Measurements from ENCODE around the gene EXOC3.
A peak's percentile ranks its signal among the peaks of the same experiment; 100 is the strongest.

EXOC3 gene

DNA sequence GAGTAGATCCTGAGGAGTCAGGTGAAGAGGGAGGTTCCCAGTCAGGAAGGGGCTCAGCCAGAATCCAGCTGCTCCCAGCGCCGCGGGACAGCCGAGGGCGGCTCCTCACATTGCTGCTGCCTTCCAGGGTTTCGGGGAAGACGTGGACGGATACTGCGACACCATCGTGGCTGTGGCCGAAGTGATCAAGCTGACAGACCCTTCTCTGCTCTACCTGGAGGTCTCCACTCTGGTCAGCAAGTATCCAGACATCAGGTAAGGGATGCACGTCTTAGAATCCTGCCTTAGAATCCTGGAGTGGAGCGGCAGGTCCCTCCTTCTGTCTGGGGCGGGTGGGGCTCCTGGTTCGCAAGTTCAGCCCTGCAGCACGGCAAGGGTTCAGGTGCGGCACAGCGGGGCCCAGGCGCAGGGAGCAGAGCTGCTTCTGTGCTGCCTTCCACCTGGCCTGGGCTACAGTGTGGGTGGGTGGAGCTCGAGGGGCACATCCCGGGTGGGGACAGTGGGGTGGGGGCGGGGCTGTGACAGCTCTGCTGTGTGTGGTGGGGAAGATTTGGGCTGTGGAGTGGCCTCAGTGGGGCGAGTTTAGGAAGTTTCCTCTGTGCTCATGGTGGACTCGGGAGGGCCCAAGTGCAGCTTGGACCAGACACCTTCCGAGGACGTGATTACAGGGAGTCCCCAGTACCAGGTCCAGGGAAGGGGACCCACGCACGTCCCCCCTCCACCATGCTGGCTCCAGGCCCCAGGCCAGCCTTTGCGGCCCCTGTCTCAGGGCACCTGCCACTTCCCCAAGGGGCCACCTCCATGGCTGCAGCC is 22.8 kb downstream of the EXOC3 start:
- TF ChIP-seq, protein P1, sequence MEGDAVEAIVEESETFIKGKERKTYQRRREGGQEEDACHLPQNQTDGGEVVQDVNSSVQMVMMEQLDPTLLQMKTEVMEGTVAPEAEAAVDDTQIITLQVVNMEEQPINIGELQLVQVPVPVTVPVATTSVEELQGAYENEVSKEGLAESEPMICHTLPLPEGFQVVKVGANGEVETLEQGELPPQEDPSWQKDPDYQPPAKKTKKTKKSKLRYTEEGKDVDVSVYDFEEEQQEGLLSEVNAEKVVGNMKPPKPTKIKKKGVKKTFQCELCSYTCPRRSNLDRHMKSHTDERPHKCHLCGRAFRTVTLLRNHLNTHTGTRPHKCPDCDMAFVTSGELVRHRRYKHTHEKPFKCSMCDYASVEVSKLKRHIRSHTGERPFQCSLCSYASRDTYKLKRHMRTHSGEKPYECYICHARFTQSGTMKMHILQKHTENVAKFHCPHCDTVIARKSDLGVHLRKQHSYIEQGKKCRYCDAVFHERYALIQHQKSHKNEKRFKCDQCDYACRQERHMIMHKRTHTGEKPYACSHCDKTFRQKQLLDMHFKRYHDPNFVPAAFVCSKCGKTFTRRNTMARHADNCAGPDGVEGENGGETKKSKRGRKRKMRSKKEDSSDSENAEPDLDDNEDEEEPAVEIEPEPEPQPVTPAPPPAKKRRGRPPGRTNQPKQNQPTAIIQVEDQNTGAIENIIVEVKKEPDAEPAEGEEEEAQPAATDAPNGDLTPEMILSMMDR (IDR thresholded peaks at IDR 0.05; ENCODE audit: control insufficient read depth, extremely low read depth, insufficient read depth) = no peak
- H3K4me3 ChIP-seq (ENCODE audit: low read depth, low read length) = no peak overlapping the region
- no peak for DNase-seq (ENCODE audit: low read depth)

DNA sequence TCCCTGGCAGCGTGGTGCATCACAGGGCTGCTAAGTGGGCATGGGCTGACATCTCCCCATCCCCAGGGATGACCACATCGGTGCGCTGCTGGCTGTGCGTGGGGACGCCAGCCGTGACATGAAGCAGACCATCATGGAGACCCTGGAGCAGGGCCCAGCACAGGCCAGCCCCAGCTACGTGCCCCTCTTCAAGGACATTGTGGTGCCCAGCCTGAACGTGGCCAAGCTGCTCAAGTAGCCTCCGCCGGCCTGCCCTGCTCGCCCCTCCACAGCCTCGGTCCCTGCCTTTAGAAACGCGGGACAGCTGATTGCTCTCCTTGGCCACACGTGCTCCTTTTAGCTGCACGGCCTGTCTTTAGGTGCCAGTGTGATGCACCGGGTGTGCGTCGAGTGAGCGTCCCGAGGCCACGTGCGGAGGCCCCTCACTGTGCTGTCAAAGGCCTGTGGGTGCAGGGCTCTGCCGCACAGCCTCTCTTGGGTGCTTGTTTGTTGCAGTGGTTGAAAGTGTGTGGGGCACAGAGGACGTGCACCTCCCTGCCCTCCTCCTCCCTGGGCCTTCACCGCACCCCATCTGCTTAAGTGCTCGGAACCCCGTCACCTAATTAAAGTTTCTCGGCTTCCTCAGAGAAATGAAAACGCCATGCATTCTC is 23.8 kb downstream of the EXOC3 start:
- no peak overlapping the region for H3K4me3 ChIP-seq (ENCODE audit: low read depth, low read length)
- no peak for DNase-seq (ENCODE audit: low read depth)
- TF ChIP-seq, protein P1 (IDR thresholded peaks at IDR 0.05; ENCODE audit: control insufficient read depth, extremely low read depth, insufficient read depth) = no peak

DNA sequence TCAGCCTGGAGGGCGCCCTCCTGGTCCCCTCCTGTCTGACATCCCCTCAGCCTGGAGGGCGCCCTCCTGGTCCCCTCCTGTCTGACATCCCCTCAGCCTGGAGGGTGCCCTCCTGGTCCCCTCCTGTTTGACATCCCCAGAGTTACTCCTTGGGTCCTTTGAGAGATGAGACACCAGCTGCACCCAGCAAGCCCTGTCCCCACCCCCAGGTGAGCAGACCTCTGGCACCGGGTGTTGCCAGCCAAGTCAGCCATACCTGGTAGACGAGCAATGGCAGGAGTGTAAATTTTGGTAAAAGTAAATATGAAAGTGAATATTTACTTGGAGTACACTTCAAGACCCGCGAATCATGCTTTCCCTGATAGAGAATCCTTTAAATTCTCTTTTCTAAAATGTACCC is 25.4 kb downstream of the EXOC3 start:
- no peak for DNase-seq (ENCODE audit: low read depth)
- H3K4me3 ChIP-seq (ENCODE audit: low read depth, low read length) = no peak overlapping the region
- TF ChIP-seq, protein P1 (IDR thresholded peaks at IDR 0.05; ENCODE audit: control insufficient read depth, extremely low read depth, insufficient read depth) = no peak

DNA sequence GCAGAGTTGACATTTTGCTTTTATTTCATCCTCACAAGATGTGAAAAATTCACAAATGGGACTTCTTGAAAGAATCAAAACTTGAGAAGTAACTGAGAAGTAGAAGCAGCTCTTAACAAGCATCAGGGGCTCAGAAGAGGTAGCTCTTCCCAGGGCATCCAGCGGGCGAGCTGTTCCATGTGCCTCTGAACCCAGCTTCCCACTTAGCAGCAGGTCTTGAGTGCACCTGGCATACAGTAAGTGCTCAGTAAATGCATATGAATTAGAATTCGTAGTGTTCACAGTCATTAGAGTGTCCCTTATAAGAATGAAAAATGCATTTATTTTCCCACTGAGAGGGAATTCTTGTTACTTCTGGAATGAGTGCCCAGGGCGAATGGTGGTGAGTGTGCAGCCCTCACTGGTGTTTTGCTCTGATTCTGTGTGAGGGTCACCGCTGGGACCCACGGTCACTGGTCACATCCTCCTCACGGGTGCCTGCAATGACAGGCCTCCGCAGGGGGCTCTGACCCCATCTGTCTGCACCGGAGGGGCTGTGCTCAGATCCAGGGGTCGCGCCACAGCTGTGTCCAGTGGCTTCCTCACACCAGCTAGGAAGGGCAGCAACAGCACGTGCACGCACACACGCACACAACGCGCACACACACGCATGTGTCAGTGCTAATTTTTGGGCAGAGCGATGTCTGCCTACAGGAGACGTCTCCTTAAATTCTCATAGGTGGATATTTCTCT is 26.9 kb downstream of the EXOC3 start:
- TF ChIP-seq, protein P1 (IDR thresholded peaks at IDR 0.05; ENCODE audit: control insufficient read depth, extremely low read depth, insufficient read depth) = no peak

DNA sequence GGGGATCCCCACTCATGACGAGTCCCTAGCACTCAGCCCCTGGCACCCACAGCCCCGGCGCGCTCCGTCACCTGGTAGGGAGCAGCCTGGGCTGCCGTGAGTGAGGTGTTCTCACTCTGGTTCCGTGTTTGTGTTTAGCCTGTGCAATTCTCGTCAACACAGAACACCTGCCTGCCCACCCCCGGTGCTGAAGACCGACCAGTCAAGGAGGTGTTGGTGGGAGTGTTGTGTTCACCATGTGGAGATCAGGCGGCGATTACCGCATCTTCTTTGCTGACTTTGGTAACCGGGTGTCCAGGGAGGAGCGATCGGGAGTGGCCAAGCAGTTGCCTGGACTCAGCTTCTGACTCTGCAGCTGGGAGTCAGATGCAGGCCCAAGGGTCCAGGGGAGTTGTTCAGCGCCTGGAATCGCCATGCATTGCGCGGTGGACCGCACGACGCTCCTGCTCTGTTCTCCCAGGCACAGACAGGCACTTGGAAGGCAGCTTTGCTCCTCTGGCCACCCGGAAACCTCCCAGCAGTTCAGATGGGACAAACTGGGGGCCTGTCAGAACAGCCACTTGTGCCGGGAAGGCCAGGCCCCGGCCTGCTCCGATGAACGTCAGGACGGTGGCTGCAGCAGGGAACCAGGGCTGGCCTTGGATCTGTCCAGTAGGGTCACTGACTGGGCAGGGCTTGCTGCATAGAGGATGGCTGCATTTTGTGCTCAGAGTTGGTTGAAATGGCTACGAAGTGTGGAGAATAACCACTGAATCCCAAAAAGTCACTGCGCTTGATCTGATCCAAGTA is 28.2 kb downstream of the EXOC3 start:
- H3K4me3 ChIP-seq (ENCODE audit: low read depth, low read length) = peak overlapping the region; percentile 88
- TF ChIP-seq, protein P1 (IDR thresholded peaks at IDR 0.05; ENCODE audit: control insufficient read depth, extremely low read depth, insufficient read depth) = no peak
- no peak for DNase-seq (ENCODE audit: low read depth)

More for the DNA sequence above, 26.9 kb downstream of the EXOC3 start:
- no peak for DNase-seq (ENCODE audit: low read depth)
- H3K4me3 ChIP-seq (ENCODE audit: low read depth, low read length) = no peak overlapping the region

DNA sequence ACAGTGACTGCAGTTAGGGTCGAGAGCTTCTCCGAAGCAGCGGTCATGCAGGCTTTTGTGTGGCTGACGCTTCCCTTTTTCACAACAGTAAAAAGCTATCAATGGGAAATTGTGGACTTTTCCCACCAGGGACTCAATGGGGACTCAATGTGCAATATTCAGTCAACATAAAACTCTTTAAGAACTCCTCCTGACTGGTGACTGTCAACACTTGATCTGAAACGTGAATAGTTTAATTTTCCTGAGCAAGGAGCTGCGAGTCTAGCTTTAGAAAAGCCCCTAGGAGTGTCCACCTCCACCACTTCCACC is 28.7 kb downstream of the EXOC3 start:
- TF ChIP-seq, protein P1 (IDR thresholded peaks at IDR 0.05; ENCODE audit: control insufficient read depth, extremely low read depth, insufficient read depth) = no peak
- no peak for DNase-seq (ENCODE audit: low read depth)

More for the DNA sequence above, 28.7 kb downstream of the EXOC3 start:
- H3K4me3 ChIP-seq (ENCODE audit: low read depth, low read length) = peak overlapping the region; percentile 88
